GM23338 (cell line): ENCODE data around the gene SND1. TPM values are rescaled to one million over a fixed set of nuclear protein-coding genes. Genes with fewer than 3 reads are reported as not detected.

Source experiments
- ATAC-seq: fragments of 200-7000 bp; cut with Tn5 transposase; 3 replicates; pipeline ENCODE4 v1.9.1; 2020
- DNase-seq: peaks from one replicate; pipeline ENCODE4 v3.0.0-alpha.2; 2015; ENCODE audit warnings: low spot score
- H2AFZ ChIP-seq: fragments of 200-600 bp; sonication (generic); 2 replicates; pipeline ENCODE4 v1.8.0; 2016; ENCODE audit warnings: antibody characterized with exemption, mild to moderate bottlenecking, moderate library complexity
- H3F3A ChIP-seq: fragments of 200-600 bp; sonication (generic); replicated peaks from 2 replicates; pipeline ENCODE4 v1.8.0; 2017; ENCODE audit warnings: antibody characterized with exemption, mixed run types, low read depth
- H3K27ac ChIP-seq: fragments of 200-600 bp; sonication (generic); 2 replicates; pipeline ENCODE4 v1.6.1; 2016; ENCODE audit warnings: low read depth
- H3K27me3 ChIP-seq: fragments of 200-600 bp; sonication (generic); 2 replicates; pipeline ENCODE4 v1.8.0; 2016; ENCODE audit warnings: mild to moderate bottlenecking, mixed run types, moderate library complexity; ENCODE audit not compliant: insufficient read depth
- H3K36me3 ChIP-seq: fragments of 200-600 bp; sonication (generic); 2 replicates; pipeline ENCODE4 v1.8.0; 2016; ENCODE audit warnings: mild to moderate bottlenecking; ENCODE audit not compliant: insufficient read depth
- H3K4me1 ChIP-seq: fragments of 200-600 bp; sonication (generic); 2 replicates; pipeline ENCODE4 v1.8.0; 2016; ENCODE audit warnings: mild to moderate bottlenecking, moderate library complexity; ENCODE audit not compliant: insufficient read depth
- H3K4me2 ChIP-seq: fragments of 200-600 bp; sonication (generic); 2 replicates; pipeline ENCODE4 v1.7.1; 2017; ENCODE audit warnings: mixed run types
- H3K4me3 ChIP-seq: fragments of 200-600 bp; sonication (generic); 2 replicates; pipeline ENCODE4 v1.6.1; 2016; ENCODE audit warnings: mixed run types
- H3K79me2 ChIP-seq: fragments of 200-600 bp; sonication (generic); replicated peaks from 2 replicates; pipeline ENCODE4 v1.8.0; 2017; ENCODE audit warnings: mild to moderate bottlenecking; ENCODE audit not compliant: insufficient read depth
- H3K9me2 ChIP-seq: fragments of 200-600 bp; sonication (generic); 2 replicates; pipeline ENCODE4 v1.8.0; 2017; ENCODE audit not compliant: insufficient read depth
- H4K20me1 ChIP-seq: fragments of 200-600 bp; sonication (generic); replicated peaks from 2 replicates; pipeline ENCODE4 v1.8.0; 2017; ENCODE audit warnings: mild to moderate bottlenecking; ENCODE audit not compliant: insufficient read depth
- H3K27ac Mint-ChIP-seq: 2 replicates; pipeline ENCODE4 v1.8.0; 2020; ENCODE audit warnings: inconsistent platforms, mild to moderate bottlenecking, moderate library complexity, mixed read lengths
- H3K27me3 Mint-ChIP-seq: 3 replicates; pipeline ENCODE4 v1.8.0; 2022; ENCODE audit warnings: low read depth, mild to moderate bottlenecking, moderate library complexity, mixed read lengths, inconsistent platforms; ENCODE audit not compliant: insufficient read depth, poor library complexity
- H3K36me3 Mint-ChIP-seq: 3 replicates; pipeline ENCODE4 v1.8.0; 2021; ENCODE audit warnings: low read depth, mild to moderate bottlenecking, inconsistent platforms, moderate library complexity, mixed read lengths
- H3K4me1 Mint-ChIP-seq: 3 replicates; pipeline ENCODE4 v1.8.0; 2020; ENCODE audit warnings: mild to moderate bottlenecking, inconsistent platforms, mixed read lengths
- H3K4me3 Mint-ChIP-seq: 3 replicates; pipeline ENCODE4 v1.8.0; 2021; ENCODE audit warnings: moderate library complexity, mild to moderate bottlenecking, inconsistent platforms, mixed read lengths
- H3K9me3 Mint-ChIP-seq: 3 replicates; pipeline ENCODE4 v1.8.0; 2020; ENCODE audit warnings: moderate library complexity, mild to moderate bottlenecking, inconsistent platforms, mixed read lengths
- CREB1 ChIP-seq: fragments of 250-450 bp; sonication (Bioruptor Pico); IDR thresholded peaks from 2 replicates; pipeline ENCODE4 v1.5.0; 2020; ENCODE audit warnings: low read depth, mild to moderate bottlenecking, moderate library complexity
- CTCF ChIP-seq, 2 experiments: fragments of 200-600 bp in 1 of 2; sonication (generic) in 1 of 2; conservative IDR thresholded peaks; 2 replicates each; pipeline versions ENCODE4 v1.5.1 to v1.6.1; 2016 to 2017; ENCODE audit warnings: antibody characterized with exemption in 2 of 2, low read depth in 2 of 2, mild to moderate bottlenecking in 2 of 2, moderate library complexity in 1 of 2
- JUNB ChIP-seq: IDR thresholded peaks from one replicate; pipeline ENCODE4 v1.6.1; 2016; ENCODE audit warnings: antibody characterized with exemption; ENCODE audit not compliant: unreplicated experiment
- NANOG ChIP-seq: IDR thresholded peaks from 2 replicates; pipeline ENCODE4 v1.6.1; 2016; ENCODE audit warnings: antibody characterized with exemption, borderline replicate concordance
- POLR2AphosphoS5 ChIP-seq: IDR thresholded peaks from 2 replicates; pipeline ENCODE4 v1.6.1; 2016; ENCODE audit warnings: antibody characterized with exemption, low read depth
- REST ChIP-seq: IDR thresholded peaks from one replicate; pipeline ENCODE4 v1.6.1; 2018; ENCODE audit warnings: antibody characterized with exemption; ENCODE audit not compliant: unreplicated experiment
- STAT1 ChIP-seq: IDR thresholded peaks from one replicate; pipeline ENCODE4 v1.6.1; 2016; ENCODE audit warnings: antibody characterized with exemption; ENCODE audit not compliant: unreplicated experiment
- ZNF331 ChIP-seq: fragments of 250-450 bp; sonication (Bioruptor Pico); IDR thresholded peaks from 2 replicates; pipeline ENCODE4 v1.5.0; 2020; ENCODE audit warnings: low read depth, mild to moderate bottlenecking, moderate library complexity
- ZNF462 ChIP-seq: fragments of 250-450 bp; sonication (Bioruptor Pico); IDR thresholded peaks from 2 replicates; pipeline ENCODE4 v1.5.0; 2020; ENCODE audit warnings: mild to moderate bottlenecking, moderate library complexity
- polyA plus RNA-seq: library from polyadenylated mRNA; unstranded; fragments of >200 nt; fragmentation: Nextera tagmentation; extraction: Ambion mirVana; gene quantifications from 2 replicates; pipeline ENCODE4 v1.2.1, GENCODE V29; 2016
- total RNA-seq: library from RNA; depleted of rRNA; stranded (reverse); fragments of >200 nt; shearing (Covaris generic); gene quantifications from 2 replicates; pipeline ENCODE4 v1.2.3, GENCODE V29; 2014

The SND1 gene
- total and polyA plus RNA-seq, 2 experiments from 2014 or later, result 107 to 254 TPM

GRCh38 chr7:127781081-127781480 is 129.1 kb downstream of the SND1 start:
- DNase-seq, result no peak
- TF ChIP-seq ZNF462 (no peak), POLR2AphosphoS5 (no peak), STAT1 (no peak), CTCF (conservative IDR thresholded peaks at IDR 0.05; ENCODE audit: low read depth in 2 of 2) (no peak), NANOG (no peak), ZNF331 (CRISPR knock-in tag) (no peak), REST (no peak), JUNB (no peak), CREB1 (CRISPR knock-in tag) (no peak)
- peaks cover 36% of the 10 kb centered on the region for H3K4me1 ChIP-seq
- H3K27me3 ChIP-seq, result no peaks in the 10 kb centered on the region
- Mint-ChIP-seq H3K27me3 (no peaks in the 10 kb centered on the region), H3K4me1 (peaks cover 56% of the 10 kb centered on the region), H3K36me3 (peaks cover 4% of the 10 kb centered on the region; the same call in 2 of the 3 replicates), H3K9me3 (no peaks in the 10 kb centered on the region), H3K4me3 (no peak overlapping the region), H3K27ac (no peak overlapping the region)
- peaks cover 54% of the 10 kb centered on the region for H4K20me1 ChIP-seq
- H3K79me2 ChIP-seq, result peaks cover 98% of the 10 kb centered on the region
- no peak overlapping the region for H3K27ac ChIP-seq
- H3K36me3 ChIP-seq, result no peaks in the 10 kb centered on the region
- no peak for ATAC-seq
- H3K9me2 ChIP-seq, result no peaks in the 10 kb centered on the region
- H3K4me2 ChIP-seq, result 0 out of 2 replicates have a peak overlapping the region, but pooled peaks have one; percentile 3
- H3K4me3 ChIP-seq, result no peak overlapping the region
- H2AFZ ChIP-seq, result no peak overlapping the region
- H3F3A ChIP-seq, result no peaks in the 10 kb centered on the region
